CD14-positive monocyte (primary cell): Measurements from ENCODE around the gene ANKRD12. TPM values are rescaled to one million over a fixed set of nuclear protein-coding genes. Genes with fewer than 3 reads are reported as not detected.

ENCODE experiments used
- DNase-seq, 3 donors: peaks; one replicate each; pipeline ENCODE4 v3.0.0-alpha.2; 2011 to 2022
- H2AFZ ChIP-seq: 2 replicates; pipeline ENCODE4 v1.6.0; 2012; ENCODE audit warnings: mild to moderate bottlenecking, low read depth, low read length, inconsistent platforms; ENCODE audit not compliant: insufficient read depth, poor library complexity, severe bottlenecking
- H3K27ac ChIP-seq, 2 donors: 1 replicate in 1 of 2; 2 replicates in 1 of 2; pipeline ENCODE4 v1.5.1; 2012 to 2013; ENCODE audit warnings: low read length in 2 of 2, control low read depth in 1 of 2, inconsistent platforms in 1 of 2, low read depth in 1 of 2, mild to moderate bottlenecking in 1 of 2
- H3K27me3 ChIP-seq, 2 donors: one replicate each; pipeline versions ENCODE4 v1.6.0 to v1.6.1; 2011 to 2013; ENCODE audit warnings: low read length in 2 of 2; ENCODE audit not compliant: control insufficient read depth in 2 of 2, insufficient read depth in 2 of 2
- H3K36me3 ChIP-seq, 2 donors: replicated peaks in 1 of 2; 1 replicate in 1 of 2; 2 replicates in 1 of 2; pipeline versions ENCODE4 v1.5.1 to v1.6.1; 2012 to 2013; ENCODE audit warnings: low read length in 2 of 2, control low read depth in 1 of 2, inconsistent platforms in 1 of 2, mild to moderate bottlenecking in 1 of 2; ENCODE audit not compliant: insufficient read depth in 2 of 2, control insufficient read depth in 1 of 2
- H3K4me1 ChIP-seq, 2 donors: 1 replicate in 1 of 2; 2 replicates in 1 of 2; pipeline versions ENCODE4 v1.5.1 to v1.6.1; 2012 to 2013; ENCODE audit warnings: low read length in 2 of 2, control low read depth in 1 of 2, inconsistent platforms in 1 of 2, mild to moderate bottlenecking in 1 of 2, moderate library complexity in 1 of 2; ENCODE audit not compliant: insufficient read depth in 2 of 2, control insufficient read depth in 1 of 2
- H3K4me2 ChIP-seq: replicated peaks from 2 replicates; pipeline ENCODE3; 2012; ENCODE audit warnings: low read length, moderate library complexity, mild to moderate bottlenecking; ENCODE audit not compliant: poor library complexity, severe bottlenecking; ENCODE audit errors: extremely low read depth
- H3K4me3 ChIP-seq, 3 experiments: fragments of 200-600 bp in 1 of 3; sonication (generic) in 1 of 3; replicated peaks in 1 of 3; 1 replicate in 2 of 3; 2 replicates in 1 of 3; pipeline ENCODE4 v1.5.1; 2011 to 2013; ENCODE audit warnings: low read length in 3 of 3, mild to moderate bottlenecking in 3 of 3, control low read depth in 2 of 3, low read depth in 2 of 3, inconsistent platforms in 1 of 3, moderate library complexity in 1 of 3
- H3K79me2 ChIP-seq: 2 replicates; pipeline ENCODE4 v1.6.0; 2012; ENCODE audit warnings: mild to moderate bottlenecking, control low read depth, inconsistent platforms, low read length, moderate library complexity; ENCODE audit not compliant: insufficient read depth
- H3K9ac ChIP-seq: 2 replicates; pipeline ENCODE4 v1.6.0; 2017; ENCODE audit warnings: low read length, mild to moderate bottlenecking; ENCODE audit not compliant: insufficient read depth, poor library complexity, severe bottlenecking
- H3K9me3 ChIP-seq, 2 donors: replicated peaks in 1 of 2; 1 replicate in 1 of 2; 2 replicates in 1 of 2; pipeline versions ENCODE4 v1.5.1 to v1.6.1; 2012 to 2013; ENCODE audit warnings: low read length in 2 of 2, control low read depth in 1 of 2; ENCODE audit not compliant: control insufficient read depth in 1 of 2, insufficient read depth in 1 of 2
- H4K20me1 ChIP-seq: 2 replicates; pipeline ENCODE4 v1.6.0; 2012; ENCODE audit warnings: mild to moderate bottlenecking, low read length, control low read depth, moderate library complexity; ENCODE audit not compliant: insufficient read depth
- H3K27ac Mint-ChIP-seq, 7 donors: one replicate each; pipeline ENCODE4 v1.8.0; 2020; ENCODE audit warnings: mild to moderate bottlenecking in 7 of 7, mixed read lengths in 7 of 7, moderate library complexity in 6 of 7, inconsistent platforms in 2 of 7
- H3K27me3 Mint-ChIP-seq, 3 donors: one replicate each; pipeline ENCODE4 v1.8.0; 2021 to 2022; ENCODE audit warnings: low read depth in 3 of 3, mild to moderate bottlenecking in 3 of 3, mixed read lengths in 3 of 3, moderate library complexity in 3 of 3, inconsistent platforms in 1 of 3
- H3K36me3 Mint-ChIP-seq, 2 donors: one replicate each; pipeline ENCODE4 v1.8.0; 2020; ENCODE audit warnings: mixed read lengths in 2 of 2, inconsistent platforms in 1 of 2, mild to moderate bottlenecking in 1 of 2
- H3K4me1 Mint-ChIP-seq: one replicate; pipeline ENCODE4 v1.8.0; 2020; ENCODE audit warnings: mild to moderate bottlenecking, mixed read lengths
- H3K4me3 Mint-ChIP-seq, 2 donors: one replicate each; pipeline ENCODE4 v1.8.0; 2020; ENCODE audit warnings: mild to moderate bottlenecking in 2 of 2, mixed read lengths in 2 of 2, moderate library complexity in 1 of 2
- H3K9me3 Mint-ChIP-seq, 7 donors: one replicate each; pipeline ENCODE4 v1.8.0; 2020 to 2022; ENCODE audit warnings: mixed read lengths in 7 of 7, mild to moderate bottlenecking in 6 of 7, moderate library complexity in 6 of 7, inconsistent platforms in 2 of 7
- CTCF ChIP-seq: fragments of 200-600 bp; IDR thresholded peaks from one replicate; pipeline ENCODE4 v1.8.0; 2022; ENCODE audit warnings: antibody characterized with exemption, mild to moderate bottlenecking
- WGBS: methylation state at CpG from one replicate; pipeline ENCODE4 v1.1.5; 2013; ENCODE audit warnings: missing lambda C conversion rate; ENCODE audit not compliant: insufficient coverage; 5-methylcytosine and 5-hydroxymethylcytosine counted together
- intact Hi-C, 2 donors: fragments of 100-400 bp; cut with micrococcal nuclease; formaldehyde crosslinking; loops; one replicate each; pipeline versions ENCODE4 v1.15.0 to v1.15.1; 2023
- polyA plus RNA-seq, 3 donors: library from polyadenylated mRNA; depleted of rRNA in 1 of 3; unstranded in 2 of 3; stranded (reverse) in 1 of 3; fragments of 300-500 nt in 2 of 3; fragments of >200 nt in 1 of 3; fragmentation: Illumina TruSeq in 2 of 3; gene quantifications; 1 replicate in 2 of 3; 2 replicates in 1 of 3; pipeline ENCODE4 v1.2.3, GENCODE V29; 2012 to 2021

The ANKRD12 gene
- polyA plus RNA-seq, 3 donors, result 9.3 to 15.5 (median 15.4) TPM

GRCh38 chr18:9105420-9105819, 31.2 kb upstream of the ANKRD12 start:
- Histone ChIP-seq H3K27me3 (no peaks in the 10 kb centered on the region), H3K27ac (peak overlapping the region in 1 of 2 donors; percentile 94), H2AFZ (no peak overlapping the region), H3K4me1 (peaks cover 54 to 80% of the 10 kb centered on the region in 2 donors), H3K36me3 (no peaks in the 10 kb centered on the region), H3K4me3 (peak overlapping the region in 1 of 3 experiments; percentile 81), H3K79me2 (peaks cover 79% of the 10 kb centered on the region), H3K4me2 (peak overlapping the region; percentile 80), H3K9ac (peak overlapping the region; percentile 16), H3K9me3 (no peaks in the 10 kb centered on the region), H4K20me1 (peaks cover 65% of the 10 kb centered on the region)
- TF ChIP-seq CTCF, result no peak
- intact Hi-C loops, result loop anchor here in 1 of 2 donors (10.0 kb wide), 1 partner anchor 369 kb away; the partner anchor contains the start of gene RALBP1
- peak overlapping the region in 5 of 7 donors; percentile 40 to 93 (median 87) for H3K27ac Mint-ChIP-seq
- no CpG with 5 or more reads among the region's 3 CpGs for WGBS
- H3K27me3 Mint-ChIP-seq, result no peaks in the 10 kb centered on the region
- peak overlapping the region in 1 of 2 donors; percentile 27 for H3K4me3 Mint-ChIP-seq
- peaks cover 2 to 16% of the 10 kb centered on the region in 2 donors for H3K36me3 Mint-ChIP-seq
- peaks cover 75% of the 10 kb centered on the region for H3K4me1 Mint-ChIP-seq
- DNase-seq, result no peak
- peaks cover 0 to 1% (median 0%) of the 10 kb centered on the region in 7 donors for H3K9me3 Mint-ChIP-seq

- Mint-ChIP-seq H3K27ac (peak overlapping the region; percentile 5 to 93 (median 70)), H3K4me3 (no peak overlapping the region), H3K9me3 (peaks cover 0 to 1% (median 0%) of the 10 kb centered on the region in 7 donors), H3K36me3 (peaks cover 4 to 16% of the 10 kb centered on the region in 2 donors), H3K4me1 (peaks cover 79% of the 10 kb centered on the region), H3K27me3 (no peaks in the 10 kb centered on the region)
- DNase-seq, result no peak
- H2AFZ ChIP-seq, result no peak overlapping the region
- peak overlapping the region; percentile 80 for H3K4me2 ChIP-seq
- H3K4me3 ChIP-seq, result peak overlapping the region in 1 of 3 experiments; percentile 81
- H4K20me1 ChIP-seq, result peaks cover 69% of the 10 kb centered on the region
- intact Hi-C loops, result loop anchor here in 1 of 2 donors (10.0 kb wide), 1 partner anchor 369 kb away; the partner anchor contains the start of gene RALBP1
- H3K27ac ChIP-seq, result peak overlapping the region in 1 of 2 donors; percentile 94
- H3K9ac ChIP-seq, result no peak overlapping the region
- no peak for TF ChIP-seq CTCF
- WGBS, result no CpG with 5 or more reads among the region's 1 CpG
- H3K36me3 ChIP-seq, result no peaks in the 10 kb centered on the region
- peaks cover 86% of the 10 kb centered on the region for H3K79me2 ChIP-seq
- H3K9me3 ChIP-seq, result no peaks in the 10 kb centered on the region
- H3K27me3 ChIP-seq, result no peaks in the 10 kb centered on the region
- H3K4me1 ChIP-seq, result peaks cover 54 to 81% of the 10 kb centered on the region in 2 donors
Measured at GRCh38 chr18:9106094-9106493, 30.5 kb upstream of the ANKRD12 start.
